HEK293 (cell line): ENCODE measurements around the gene C2orf78.

Experiments
- GFI1B ChIP-seq: fragments of 450-650 bp; formaldehyde crosslinking; IDR thresholded peaks from 2 replicates; pipeline ENCODE4 v1.5.1; 2016; ENCODE audit warnings: missing biosample characterization, missing genetic modification characterization
- PBX3 ChIP-seq: sonication (generic); formaldehyde crosslinking; IDR thresholded peaks from 2 replicates; pipeline ENCODE4 v1.8.1; 2022; ENCODE audit warnings: mild to moderate bottlenecking, moderate library complexity, missing genetic modification reagents
- REST ChIP-seq: fragments of 450-650 bp; formaldehyde crosslinking; IDR thresholded peaks from 2 replicates; pipeline ENCODE4 v1.5.1; 2016; ENCODE audit warnings: missing biosample characterization, missing genetic modification characterization
- TRIM28 ChIP-seq: IDR thresholded peaks from 2 replicates; pipeline ENCODE4 v1.6.1; 2011; ENCODE audit warnings: low read length, control low read depth, borderline replicate concordance
- ZBTB21 ChIP-seq: fragments of 450-650 bp; formaldehyde crosslinking; IDR thresholded peaks from 2 replicates; pipeline ENCODE4 v1.5.1; 2017; ENCODE audit warnings: missing biosample characterization, missing genetic modification characterization
- ZBTB8A ChIP-seq: fragments of 450-650 bp; formaldehyde crosslinking; IDR thresholded peaks from 2 replicates; pipeline ENCODE4 v1.5.1; 2016; ENCODE audit warnings: missing biosample characterization, missing genetic modification characterization
- ZNF114 ChIP-seq: fragments of 450-650 bp; formaldehyde crosslinking; IDR thresholded peaks from 2 replicates; pipeline ENCODE4 v1.5.0; 2017; ENCODE audit warnings: missing biosample characterization, missing genetic modification characterization
- ZNF146 ChIP-seq: fragments of 450-650 bp; formaldehyde crosslinking; IDR thresholded peaks from 2 replicates; pipeline ENCODE4 v1.5.1; 2016; ENCODE audit warnings: missing biosample characterization, missing genetic modification characterization
- ZNF157 ChIP-seq: fragments of 450-650 bp; formaldehyde crosslinking; IDR thresholded peaks from 2 replicates; pipeline ENCODE4 v1.5.1; 2016; ENCODE audit warnings: missing biosample characterization, missing genetic modification characterization
- ZNF175 ChIP-seq: fragments of 450-650 bp; formaldehyde crosslinking; IDR thresholded peaks from 2 replicates; pipeline ENCODE4 v1.5.1; 2016; ENCODE audit warnings: missing biosample characterization, missing genetic modification characterization
- ZNF2 ChIP-seq: fragments of 450-650 bp; formaldehyde crosslinking; IDR thresholded peaks from 2 replicates; pipeline ENCODE4 v1.5.1; 2016; ENCODE audit warnings: missing biosample characterization, missing genetic modification characterization
- ZNF23 ChIP-seq: fragments of 450-650 bp; formaldehyde crosslinking; IDR thresholded peaks from 2 replicates; pipeline ENCODE4 v1.5.1; 2016; ENCODE audit warnings: missing biosample characterization, missing genetic modification characterization, borderline replicate concordance
- ZNF280D ChIP-seq: fragments of 450-650 bp; formaldehyde crosslinking; IDR thresholded peaks from 2 replicates; pipeline ENCODE4 v1.5.1; 2016; ENCODE audit warnings: missing biosample characterization, missing genetic modification characterization
- ZNF366 ChIP-seq: fragments of 450-650 bp; formaldehyde crosslinking; conservative IDR thresholded peaks from 2 replicates; pipeline ENCODE4 v1.5.1; 2016; ENCODE audit warnings: missing biosample characterization, missing genetic modification characterization
- ZNF404 ChIP-seq: fragments of 450-650 bp; formaldehyde crosslinking; IDR thresholded peaks from 2 replicates; pipeline ENCODE4 v1.5.1; 2017; ENCODE audit warnings: missing biosample characterization, missing genetic modification characterization
- ZNF514 ChIP-seq: fragments of 450-650 bp; formaldehyde crosslinking; IDR thresholded peaks from 2 replicates; pipeline ENCODE4 v1.5.1; 2016; ENCODE audit warnings: missing biosample characterization, missing genetic modification characterization
- ZNF747 ChIP-seq: fragments of 450-650 bp; formaldehyde crosslinking; IDR thresholded peaks from 2 replicates; pipeline ENCODE4 v1.5.1; 2016; ENCODE audit warnings: missing biosample characterization, missing genetic modification characterization
- ZNF785 ChIP-seq: fragments of 450-650 bp; formaldehyde crosslinking; IDR thresholded peaks from 2 replicates; pipeline ENCODE4 v1.5.1; 2016; ENCODE audit warnings: missing biosample characterization, missing genetic modification characterization
- ZNF792 ChIP-seq: fragments of 450-650 bp; formaldehyde crosslinking; IDR thresholded peaks from 2 replicates; pipeline ENCODE4 v1.5.1; 2016; ENCODE audit warnings: missing biosample characterization, missing genetic modification characterization
- ZNF830 ChIP-seq: fragments of 450-650 bp; IDR thresholded peaks from 2 replicates; pipeline ENCODE4 v1.5.0; 2018; ENCODE audit warnings: missing biosample characterization, missing genetic modification characterization, low read depth, mild to moderate bottlenecking, moderate library complexity
- ZSCAN23 ChIP-seq: fragments of 450-650 bp; formaldehyde crosslinking; IDR thresholded peaks from 2 replicates; pipeline ENCODE4 v1.5.1; 2016; ENCODE audit warnings: missing biosample characterization, missing genetic modification characterization
- ZSCAN5A ChIP-seq: fragments of 450-650 bp; formaldehyde crosslinking; IDR thresholded peaks from 2 replicates; pipeline ENCODE4 v1.5.1; 2016; ENCODE audit warnings: missing biosample characterization, missing genetic modification characterization
- TF ChIP-seq, protein P1 (sequence below): fragments of 450-650 bp; formaldehyde crosslinking; IDR thresholded peaks from 2 replicates; pipeline ENCODE4 v1.5.1; 2016; ENCODE audit warnings: missing biosample characterization, missing genetic modification characterization
- TF ChIP-seq, protein P2 (sequence below): fragments of 450-650 bp; formaldehyde crosslinking; conservative IDR thresholded peaks from 2 replicates; pipeline ENCODE4 v1.5.1; 2016; ENCODE audit warnings: low read depth, missing biosample characterization, missing genetic modification characterization

The C2orf78 gene

DNA sequence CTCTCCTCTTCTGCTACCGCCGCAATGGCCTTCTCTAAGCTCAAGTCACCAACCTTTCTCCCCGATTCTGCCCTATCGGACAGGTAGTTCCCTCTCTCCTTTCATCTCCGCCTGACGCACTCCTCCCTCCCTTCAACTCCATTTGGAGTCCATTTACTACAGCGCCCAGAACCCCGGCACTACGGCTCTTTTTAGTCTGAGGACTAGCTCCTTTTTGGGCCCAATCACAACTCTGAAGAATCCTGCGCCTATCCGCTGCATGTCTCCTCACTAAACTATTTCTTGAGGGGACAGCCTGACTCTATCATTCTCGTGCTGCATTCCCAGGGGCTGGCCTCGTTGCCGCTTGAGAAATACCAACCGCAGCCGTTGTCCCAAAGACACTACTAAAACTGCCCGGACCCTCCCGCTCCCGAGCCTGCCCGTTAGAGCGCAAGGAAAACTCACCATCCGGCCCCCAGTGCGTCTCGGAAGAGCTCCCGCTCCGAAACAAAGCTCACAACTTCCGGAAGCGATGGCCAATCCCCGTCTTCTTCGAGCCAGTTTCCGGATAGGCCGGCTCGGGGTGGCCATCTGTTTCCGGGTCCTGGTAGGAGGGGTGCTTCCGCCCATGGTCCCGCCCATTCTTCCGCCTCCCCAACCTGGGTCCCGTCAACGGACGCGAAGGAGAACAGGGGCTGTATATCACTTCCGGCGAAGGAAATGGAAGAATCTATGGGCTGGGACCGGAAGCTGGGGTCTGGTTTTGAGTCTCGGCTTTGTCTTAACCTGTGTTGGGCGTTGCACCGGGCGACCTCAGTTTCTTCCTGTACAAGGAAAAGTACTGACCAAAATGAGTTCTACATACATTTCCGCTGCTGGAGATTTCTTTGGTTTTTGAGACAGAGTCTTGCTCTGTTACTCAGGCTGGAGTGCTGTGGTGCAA is 46.9 kb upstream of the C2orf78 start, which contains the start of gene TPRKB (continued):
- TF ChIP-seq REST: no peak
- no peak for TF ChIP-seq ZSCAN23 (tag by site-specific recombination)
- TF ChIP-seq, protein P1, sequence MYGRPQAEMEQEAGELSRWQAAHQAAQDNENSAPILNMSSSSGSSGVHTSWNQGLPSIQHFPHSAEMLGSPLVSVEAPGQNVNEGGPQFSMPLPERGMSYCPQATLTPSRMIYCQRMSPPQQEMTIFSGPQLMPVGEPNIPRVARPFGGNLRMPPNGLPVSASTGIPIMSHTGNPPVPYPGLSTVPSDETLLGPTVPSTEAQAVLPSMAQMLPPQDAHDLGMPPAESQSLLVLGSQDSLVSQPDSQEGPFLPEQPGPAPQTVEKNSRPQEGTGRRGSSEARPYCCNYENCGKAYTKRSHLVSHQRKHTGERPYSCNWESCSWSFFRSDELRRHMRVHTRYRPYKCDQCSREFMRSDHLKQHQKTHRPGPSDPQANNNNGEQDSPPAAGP (tag by site-specific recombination): no peak
- no peak for TF ChIP-seq ZNF23
- TF ChIP-seq ZNF280D (tag by site-specific recombination): no peak
- TF ChIP-seq ZSCAN5A (tag by site-specific recombination): no peak
- TF ChIP-seq, protein P2, sequence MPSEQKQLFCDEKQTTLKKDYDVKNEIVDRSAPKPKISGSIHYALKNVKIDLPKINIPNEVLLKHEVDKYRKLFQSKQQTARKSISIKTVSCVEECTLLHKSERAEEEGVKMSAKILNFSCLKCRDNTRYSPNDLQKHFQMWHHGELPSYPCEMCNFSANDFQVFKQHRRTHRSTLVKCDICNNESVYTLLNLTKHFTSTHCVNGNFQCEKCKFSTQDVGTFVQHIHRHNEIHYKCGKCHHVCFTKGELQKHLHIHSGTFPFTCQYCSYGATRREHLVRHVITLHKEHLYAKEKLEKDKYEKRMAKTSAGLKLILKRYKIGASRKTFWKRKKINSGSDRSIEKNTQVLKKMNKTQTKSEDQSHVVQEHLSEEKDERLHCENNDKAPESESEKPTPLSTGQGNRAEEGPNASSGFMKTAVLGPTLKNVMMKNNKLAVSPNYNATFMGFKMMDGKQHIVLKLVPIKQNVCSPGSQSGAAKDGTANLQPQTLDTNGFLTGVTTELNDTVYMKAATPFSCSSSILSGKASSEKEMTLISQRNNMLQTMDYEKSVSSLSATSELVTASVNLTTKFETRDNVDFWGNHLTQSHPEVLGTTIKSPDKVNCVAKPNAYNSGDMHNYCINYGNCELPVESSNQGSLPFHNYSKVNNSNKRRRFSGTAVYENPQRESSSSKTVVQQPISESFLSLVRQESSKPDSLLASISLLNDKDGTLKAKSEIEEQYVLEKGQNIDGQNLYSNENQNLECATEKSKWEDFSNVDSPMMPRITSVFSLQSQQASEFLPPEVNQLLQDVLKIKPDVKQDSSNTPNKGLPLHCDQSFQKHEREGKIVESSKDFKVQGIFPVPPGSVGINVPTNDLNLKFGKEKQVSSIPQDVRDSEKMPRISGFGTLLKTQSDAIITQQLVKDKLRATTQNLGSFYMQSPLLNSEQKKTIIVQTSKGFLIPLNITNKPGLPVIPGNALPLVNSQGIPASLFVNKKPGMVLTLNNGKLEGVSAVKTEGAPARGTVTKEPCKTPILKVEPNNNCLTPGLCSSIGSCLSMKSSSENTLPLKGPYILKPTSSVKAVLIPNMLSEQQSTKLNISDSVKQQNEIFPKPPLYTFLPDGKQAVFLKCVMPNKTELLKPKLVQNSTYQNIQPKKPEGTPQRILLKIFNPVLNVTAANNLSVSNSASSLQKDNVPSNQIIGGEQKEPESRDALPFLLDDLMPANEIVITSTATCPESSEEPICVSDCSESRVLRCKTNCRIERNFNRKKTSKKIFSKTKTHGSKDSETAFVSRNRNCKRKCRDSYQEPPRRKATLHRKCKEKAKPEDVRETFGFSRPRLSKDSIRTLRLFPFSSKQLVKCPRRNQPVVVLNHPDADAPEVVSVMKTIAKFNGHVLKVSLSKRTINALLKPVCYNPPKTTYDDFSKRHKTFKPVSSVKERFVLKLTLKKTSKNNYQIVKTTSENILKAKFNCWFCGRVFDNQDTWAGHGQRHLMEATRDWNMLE (tag by site-specific recombination): peak; percentile 100
- peak; percentile 75 for TF ChIP-seq ZBTB21 (tag by site-specific recombination)
- no peak for TF ChIP-seq ZNF514 (tag by site-specific recombination)
- no peak for TF ChIP-seq ZNF2 (tag by site-specific recombination)
- no peak for TF ChIP-seq ZNF157 (tag by site-specific recombination)
- TF ChIP-seq ZNF747 (tag by site-specific recombination): no peak
- TF ChIP-seq ZNF830: no peak
- TF ChIP-seq ZNF114: no peak
- no peak for TF ChIP-seq PBX3
- no peak for TF ChIP-seq ZNF785 (tag by site-specific recombination)
- no peak for TF ChIP-seq ZNF175 (tag by site-specific recombination)
- TF ChIP-seq ZNF404 (tag by site-specific recombination): no peak
- TF ChIP-seq ZNF366 (tag by site-specific recombination): no peak
- TF ChIP-seq GFI1B (tag by site-specific recombination): no peak
- no peak for TF ChIP-seq TRIM28
- no peak for TF ChIP-seq ZNF792 (tag by site-specific recombination)
- peak; percentile 49; the same call in 1 of the 2 replicates for TF ChIP-seq ZBTB8A
- TF ChIP-seq ZNF146 (tag by site-specific recombination): no peak
